GM12865 (cell line): Measurements from ENCODE around the gene HAUS6.
"Not testable (repeated sequence)": the region's sequence is repeated elsewhere in the genome, so short reads cannot be mapped to it uniquely, and the experiment has no call there.

Experiments used
- DNase-seq: peaks from one replicate; pipeline ENCODE4 v3.0.0; 2010; ENCODE audit warnings: low read depth
- H3K4me3 ChIP-seq: 2 replicates; pipeline ENCODE4 v1.5.1; 2011; ENCODE audit warnings: mild to moderate bottlenecking, low read depth, low read length, control low read depth
- TF ChIP-seq, protein P1 (sequence below): IDR thresholded peaks from 2 replicates; pipeline ENCODE4 v1.5.1; 2011; ENCODE audit warnings: low read length, control low read depth, low read depth, inconsistent platforms; ENCODE audit not compliant: insufficient read depth; ENCODE audit errors: missing control alignments

HAUS6 gene, protein sequence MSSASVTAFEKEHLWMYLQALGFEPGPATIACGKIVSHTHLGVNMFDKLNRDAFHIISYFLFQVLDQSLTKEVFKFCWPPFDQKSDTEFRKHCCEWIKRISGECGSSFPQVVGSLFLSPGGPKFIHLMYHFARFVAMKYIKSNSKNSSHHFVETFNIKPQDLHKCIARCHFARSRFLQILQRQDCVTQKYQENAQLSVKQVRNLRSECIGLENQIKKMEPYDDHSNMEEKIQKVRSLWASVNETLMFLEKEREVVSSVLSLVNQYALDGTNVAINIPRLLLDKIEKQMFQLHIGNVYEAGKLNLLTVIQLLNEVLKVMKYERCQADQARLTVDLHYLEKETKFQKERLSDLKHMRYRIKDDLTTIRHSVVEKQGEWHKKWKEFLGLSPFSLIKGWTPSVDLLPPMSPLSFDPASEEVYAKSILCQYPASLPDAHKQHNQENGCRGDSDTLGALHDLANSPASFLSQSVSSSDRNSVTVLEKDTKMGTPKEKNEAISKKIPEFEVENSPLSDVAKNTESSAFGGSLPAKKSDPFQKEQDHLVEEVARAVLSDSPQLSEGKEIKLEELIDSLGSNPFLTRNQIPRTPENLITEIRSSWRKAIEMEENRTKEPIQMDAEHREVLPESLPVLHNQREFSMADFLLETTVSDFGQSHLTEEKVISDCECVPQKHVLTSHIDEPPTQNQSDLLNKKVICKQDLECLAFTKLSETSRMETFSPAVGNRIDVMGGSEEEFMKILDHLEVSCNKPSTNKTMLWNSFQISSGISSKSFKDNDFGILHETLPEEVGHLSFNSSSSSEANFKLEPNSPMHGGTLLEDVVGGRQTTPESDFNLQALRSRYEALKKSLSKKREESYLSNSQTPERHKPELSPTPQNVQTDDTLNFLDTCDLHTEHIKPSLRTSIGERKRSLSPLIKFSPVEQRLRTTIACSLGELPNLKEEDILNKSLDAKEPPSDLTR

DNA sequence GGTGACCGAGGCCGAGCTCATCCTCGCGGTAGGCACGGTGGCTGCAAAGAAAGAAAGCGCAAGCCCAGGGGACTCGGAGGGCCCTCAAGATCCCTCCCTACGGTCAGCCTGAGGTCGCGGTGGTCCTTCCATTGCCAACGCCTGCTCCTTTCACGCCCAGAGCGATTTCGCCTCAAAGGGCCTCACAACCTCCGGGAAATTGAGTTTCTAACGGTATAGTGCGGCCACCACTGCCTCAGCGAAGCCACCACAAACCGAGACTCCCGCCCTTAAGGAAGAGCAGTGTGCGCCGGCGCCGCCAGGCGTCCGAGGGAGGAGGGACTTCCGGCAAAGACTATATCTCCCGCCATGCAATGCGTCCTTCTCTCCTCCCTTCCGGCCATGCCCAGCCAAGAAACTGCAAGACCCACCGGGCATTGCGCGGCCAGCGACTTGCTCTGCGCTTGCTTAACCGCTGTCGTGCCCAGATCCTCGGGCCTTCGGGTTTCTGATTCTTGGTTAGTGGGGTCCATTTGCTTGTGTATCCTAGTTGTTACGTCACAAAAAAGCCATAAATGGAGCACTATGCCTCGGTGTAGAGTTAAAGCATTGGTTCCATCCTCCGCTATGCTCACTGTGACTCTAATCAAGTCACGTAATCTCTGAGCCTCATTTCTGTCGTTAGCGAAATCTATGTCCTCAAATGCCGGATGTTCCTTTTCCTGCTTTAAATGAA, at the start of gene HAUS6:
TSS of gene HAUS6 (minus strand) at position 274 of the 715 bp plus-strand sequence. CDS start at position 21, 253 bp downstream.
- TF ChIP-seq, protein P1, sequence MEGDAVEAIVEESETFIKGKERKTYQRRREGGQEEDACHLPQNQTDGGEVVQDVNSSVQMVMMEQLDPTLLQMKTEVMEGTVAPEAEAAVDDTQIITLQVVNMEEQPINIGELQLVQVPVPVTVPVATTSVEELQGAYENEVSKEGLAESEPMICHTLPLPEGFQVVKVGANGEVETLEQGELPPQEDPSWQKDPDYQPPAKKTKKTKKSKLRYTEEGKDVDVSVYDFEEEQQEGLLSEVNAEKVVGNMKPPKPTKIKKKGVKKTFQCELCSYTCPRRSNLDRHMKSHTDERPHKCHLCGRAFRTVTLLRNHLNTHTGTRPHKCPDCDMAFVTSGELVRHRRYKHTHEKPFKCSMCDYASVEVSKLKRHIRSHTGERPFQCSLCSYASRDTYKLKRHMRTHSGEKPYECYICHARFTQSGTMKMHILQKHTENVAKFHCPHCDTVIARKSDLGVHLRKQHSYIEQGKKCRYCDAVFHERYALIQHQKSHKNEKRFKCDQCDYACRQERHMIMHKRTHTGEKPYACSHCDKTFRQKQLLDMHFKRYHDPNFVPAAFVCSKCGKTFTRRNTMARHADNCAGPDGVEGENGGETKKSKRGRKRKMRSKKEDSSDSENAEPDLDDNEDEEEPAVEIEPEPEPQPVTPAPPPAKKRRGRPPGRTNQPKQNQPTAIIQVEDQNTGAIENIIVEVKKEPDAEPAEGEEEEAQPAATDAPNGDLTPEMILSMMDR: peak; percentile 32
- H3K4me3 ChIP-seq: peak within 1 kb of the TSS; percentile 72
- DNase-seq: peak; percentile 99

DNA sequence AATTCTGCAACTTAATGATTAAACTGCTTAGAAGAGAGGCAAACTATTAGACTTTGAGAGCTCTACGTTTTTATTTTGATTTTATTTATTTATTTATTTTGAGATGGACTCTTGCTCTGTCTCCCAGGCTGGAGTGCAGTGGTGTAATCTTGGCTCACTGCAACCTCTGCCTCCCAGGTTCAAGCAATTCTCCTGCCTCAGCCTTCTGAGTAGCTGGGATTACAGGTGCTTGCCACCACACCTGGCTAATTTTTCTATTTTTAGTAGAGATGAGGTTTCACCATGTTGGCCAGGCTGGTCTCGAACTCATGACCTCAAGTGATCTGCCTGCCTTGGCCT, 49.4 kb upstream of the HAUS6 start:
- H3K4me3 ChIP-seq, DNase-seq: not testable (repeated sequence)

DNA sequence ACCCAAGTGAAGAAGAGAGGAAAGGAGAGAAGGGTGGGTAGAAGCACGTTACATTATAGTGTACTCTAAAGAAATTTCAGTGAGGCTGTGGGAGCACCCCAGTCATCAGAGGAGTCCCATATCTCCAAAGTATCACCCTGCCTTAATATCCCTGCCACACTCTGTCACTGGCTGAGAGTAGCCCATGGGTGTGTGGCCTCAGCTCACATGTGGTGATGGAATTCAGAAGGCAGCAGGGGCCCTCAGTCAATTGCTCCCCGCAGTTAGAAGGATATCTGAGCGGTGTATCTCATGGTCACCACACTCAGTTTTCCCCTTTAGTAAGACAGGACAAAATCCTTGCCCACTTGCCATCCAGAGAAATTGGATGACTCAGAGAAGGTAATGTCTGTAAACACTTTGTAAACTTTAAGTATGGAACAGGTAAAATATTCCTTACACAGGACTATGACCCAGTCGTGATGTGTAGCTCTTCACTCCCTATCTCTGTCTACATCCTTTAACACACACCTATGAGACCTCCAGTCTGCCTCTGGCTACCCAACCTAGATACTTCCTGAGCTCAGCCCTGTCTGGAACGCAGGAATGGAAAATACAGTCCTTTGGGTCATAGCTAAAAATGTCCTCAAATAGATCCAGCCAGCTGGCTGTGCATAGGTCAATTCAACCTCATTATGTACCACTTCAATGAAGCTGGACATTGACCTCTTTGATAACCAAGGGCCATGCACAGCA, 48.9 kb upstream of the HAUS6 start:
- no peak overlapping the region for H3K4me3 ChIP-seq
- DNase-seq: no peak
- TF ChIP-seq, protein P1: no peak

DNA sequence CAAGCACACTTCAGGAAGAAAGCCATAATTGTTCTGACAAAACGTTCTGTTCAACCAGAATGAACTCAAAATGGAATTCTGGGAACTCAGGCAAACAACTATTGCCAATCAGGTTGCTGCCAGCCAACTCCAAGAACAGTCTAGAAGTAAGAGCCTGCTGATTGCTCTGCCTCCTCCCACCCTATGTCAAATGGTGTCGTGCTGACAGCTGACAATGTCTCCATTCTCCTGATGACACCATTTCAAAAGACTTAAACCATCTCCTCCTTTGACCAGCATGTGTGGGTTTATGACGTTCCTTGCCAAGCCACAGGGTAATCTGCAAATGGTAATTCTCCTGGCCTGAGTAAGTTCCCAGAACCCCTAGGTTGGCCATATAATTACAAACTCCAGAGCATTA, 46.5 kb upstream of the HAUS6 start:
- no peak for DNase-seq
- no peak overlapping the region for H3K4me3 ChIP-seq
- TF ChIP-seq, protein P1: no peak

DNA sequence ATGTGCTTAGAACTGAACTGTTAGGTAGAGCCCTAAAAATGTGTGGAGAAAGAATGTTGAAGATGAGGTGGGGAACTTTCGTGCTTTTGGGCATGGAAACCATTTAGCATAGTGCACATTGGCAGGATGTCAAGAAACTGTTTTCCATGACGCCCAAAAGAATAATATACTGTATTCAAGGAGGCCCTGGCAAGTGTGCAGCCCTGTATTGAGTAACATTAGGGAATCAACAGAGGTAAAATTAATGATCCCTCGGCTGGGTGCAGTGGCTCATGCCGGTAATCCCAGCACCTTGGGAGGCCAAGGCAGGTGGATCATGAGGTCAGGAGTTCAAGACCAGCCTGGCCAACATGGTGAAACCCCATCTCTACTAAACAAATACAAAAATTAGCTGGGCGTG, 45.5 kb upstream of the HAUS6 start:
- TF ChIP-seq, protein P1: no peak
- DNase-seq: no peak
- no peak overlapping the region for H3K4me3 ChIP-seq

DNA sequence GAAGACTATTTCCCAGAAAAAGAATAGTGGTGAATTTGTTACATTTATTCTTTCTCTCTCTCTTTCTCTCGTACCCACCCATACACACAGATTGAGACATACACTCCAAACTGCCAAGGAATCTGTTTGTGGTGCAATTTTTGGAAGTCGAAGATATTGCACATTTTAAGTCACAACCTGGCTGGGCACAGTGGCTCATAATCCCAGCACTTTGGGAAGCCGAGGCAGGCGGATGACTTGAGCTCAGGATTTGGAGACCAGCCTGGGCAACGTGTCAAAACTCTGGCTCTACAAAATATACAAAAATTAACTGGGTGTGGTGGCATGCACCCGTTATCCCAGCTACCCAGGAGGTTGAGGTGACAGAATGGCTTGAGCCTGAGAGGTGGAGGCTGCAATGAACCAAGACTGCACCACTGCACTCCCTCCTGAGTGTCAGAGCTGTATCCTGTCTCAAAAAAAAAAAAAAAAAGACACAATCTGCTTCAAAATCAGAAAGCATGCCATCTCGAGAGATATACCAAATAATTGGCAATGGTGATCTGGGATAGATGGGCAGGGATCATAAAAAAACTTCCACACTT, 43.8 kb upstream of the HAUS6 start:
- no peak overlapping the region for H3K4me3 ChIP-seq
- TF ChIP-seq, protein P1: no peak
- no peak for DNase-seq
